ACC112 (cell line): Measurements from ENCODE around the gene SPP1.

Experiments used
- H2AFZ ChIP-seq: fragments of 200-600 bp; sonication (generic); one replicate; pipeline ENCODE4 v1.6.0; 2017; ENCODE audit warnings: antibody characterized with exemption, low read length; ENCODE audit not compliant: unreplicated experiment
- H3K27ac ChIP-seq: fragments of 200-600 bp; sonication (generic); 2 replicates; pipeline ENCODE4 v1.5.1; 2014; ENCODE audit warnings: low read depth, mild to moderate bottlenecking, antibody characterized with exemption, low read length, moderate library complexity
- H3K27me3 ChIP-seq: fragments of 200-600 bp; sonication (generic); 2 replicates; pipeline ENCODE4 v1.6.1; 2014; ENCODE audit warnings: mild to moderate bottlenecking, antibody characterized with exemption, low read length, moderate library complexity, mixed read lengths; ENCODE audit not compliant: insufficient read depth
- H3K36me3 ChIP-seq: fragments of 200-600 bp; sonication (generic); 2 replicates; pipeline ENCODE4 v1.6.1; 2016; ENCODE audit warnings: mild to moderate bottlenecking, antibody characterized with exemption, low read length, moderate library complexity, mixed read lengths; ENCODE audit not compliant: insufficient read depth
- H3K4me1 ChIP-seq: fragments of 200-600 bp; sonication (generic); one replicate; pipeline ENCODE4 v1.6.1; 2016; ENCODE audit warnings: low read length, mixed read lengths; ENCODE audit not compliant: insufficient read depth, unreplicated experiment, control insufficient read depth
- H3K4me3 ChIP-seq: fragments of 200-600 bp; sonication (generic); 2 replicates; pipeline ENCODE4 v1.5.1; 2014; ENCODE audit warnings: mild to moderate bottlenecking, low read depth, low read length
- H3K79me2 ChIP-seq: fragments of 200-600 bp; sonication (generic); one replicate; pipeline ENCODE4 v1.6.0; 2016; ENCODE audit warnings: low read length; ENCODE audit not compliant: control insufficient read depth, unreplicated experiment, insufficient read depth

SPP1 gene

GRCh38 chr4:87953826-87954225 lies 21.7 kb upstream of the SPP1 start:
- no peak overlapping the region for H3K4me3 ChIP-seq
- no peak overlapping the region for H2AFZ ChIP-seq
- H3K27me3 ChIP-seq, result no peaks in the 10 kb centered on the region
- no peaks in the 10 kb centered on the region for H3K79me2 ChIP-seq
- H3K4me1 ChIP-seq, result peaks cover 16% of the 10 kb centered on the region
- no peak overlapping the region for H3K27ac ChIP-seq
- H3K36me3 ChIP-seq, result no peaks in the 10 kb centered on the region

- Histone ChIP-seq H3K4me3 (no peak overlapping the region), H2AFZ (no peak overlapping the region), H3K27ac (no peak overlapping the region)
Observed at GRCh38 chr4:87956501-87956900, 19.0 kb upstream of the SPP1 start.

GRCh38 chr4:87957061-87957460 lies 18.5 kb upstream of the SPP1 start:
- Histone ChIP-seq H2AFZ (no peak overlapping the region), H3K4me3 (no peak overlapping the region), H3K4me1 (peaks cover 3% of the 10 kb centered on the region), H3K79me2 (no peaks in the 10 kb centered on the region), H3K27me3 (no peaks in the 10 kb centered on the region), H3K27ac (no peak overlapping the region), H3K36me3 (no peaks in the 10 kb centered on the region)

More at GRCh38 chr4:87956501-87956900, 19.0 kb upstream of the SPP1 start:
- Histone ChIP-seq H3K36me3 (no peaks in the 10 kb centered on the region), H3K4me1 (no peaks in the 10 kb centered on the region), H3K79me2 (no peaks in the 10 kb centered on the region), H3K27me3 (no peaks in the 10 kb centered on the region)

- Histone ChIP-seq H3K27ac (no peak overlapping the region), H3K4me3 (no peak overlapping the region), H2AFZ (peak overlapping the region; percentile 7), H3K79me2 (no peaks in the 10 kb centered on the region), H3K36me3 (no peaks in the 10 kb centered on the region), H3K27me3 (no peaks in the 10 kb centered on the region), H3K4me1 (peaks cover 13% of the 10 kb centered on the region)
Observed at GRCh38 chr4:87961993-87962392, 13.5 kb upstream of the SPP1 start.

GRCh38 chr4:87962398-87963146 lies 12.9 kb upstream of the SPP1 start:
- Histone ChIP-seq H3K79me2 (no peaks in the 10 kb centered on the region), H3K36me3 (no peaks in the 10 kb centered on the region), H3K27me3 (no peaks in the 10 kb centered on the region), H2AFZ (peak overlapping the region; percentile 7), H3K4me3 (no peak overlapping the region), H3K27ac (no peak overlapping the region), H3K4me1 (peaks cover 13% of the 10 kb centered on the region)

GRCh38 chr4:87965501-87965975 lies 10.0 kb upstream of the SPP1 start:
- H3K27ac ChIP-seq, result no peak overlapping the region
- H3K79me2 ChIP-seq, result no peaks in the 10 kb centered on the region
- peaks cover 13% of the 10 kb centered on the region for H3K4me1 ChIP-seq
- no peak overlapping the region for H3K4me3 ChIP-seq
- H3K27me3 ChIP-seq, result no peaks in the 10 kb centered on the region
- no peaks in the 10 kb centered on the region for H3K36me3 ChIP-seq
- no peak overlapping the region for H2AFZ ChIP-seq

GRCh38 chr4:87966095-87966496 lies 9.4 kb upstream of the SPP1 start:
- H3K4me1 ChIP-seq, result peaks cover 13% of the 10 kb centered on the region
- H2AFZ ChIP-seq, result no peak overlapping the region
- no peaks in the 10 kb centered on the region for H3K36me3 ChIP-seq
- no peaks in the 10 kb centered on the region for H3K79me2 ChIP-seq
- H3K27ac ChIP-seq, result no peak overlapping the region
- no peaks in the 10 kb centered on the region for H3K27me3 ChIP-seq
- no peak overlapping the region for H3K4me3 ChIP-seq

GRCh38 chr4:87967193-87967592 lies 8.3 kb upstream of the SPP1 start:
- Histone ChIP-seq H3K36me3 (no peaks in the 10 kb centered on the region), H3K79me2 (no peaks in the 10 kb centered on the region), H3K27ac (no peak overlapping the region), H3K4me3 (no peak overlapping the region), H3K4me1 (peaks cover 8% of the 10 kb centered on the region), H2AFZ (no peak overlapping the region), H3K27me3 (no peaks in the 10 kb centered on the region)

- no peak overlapping the region for H2AFZ ChIP-seq
- no peak overlapping the region for H3K4me3 ChIP-seq
- no peak overlapping the region for H3K27ac ChIP-seq
- peaks cover 14% of the 10 kb centered on the region for H3K4me1 ChIP-seq
- no peaks in the 10 kb centered on the region for H3K79me2 ChIP-seq
- no peaks in the 10 kb centered on the region for H3K36me3 ChIP-seq
- no peaks in the 10 kb centered on the region for H3K27me3 ChIP-seq
Observed at GRCh38 chr4:87970121-87970520, 5.4 kb upstream of the SPP1 start.

- no peak overlapping the region for H3K4me3 ChIP-seq
- H3K27ac ChIP-seq, result no peak overlapping the region
- H2AFZ ChIP-seq, result peak overlapping the region; percentile 2
- no peaks in the 10 kb centered on the region for H3K36me3 ChIP-seq
- H3K79me2 ChIP-seq, result no peaks in the 10 kb centered on the region
- peaks cover 14% of the 10 kb centered on the region for H3K4me1 ChIP-seq
- H3K27me3 ChIP-seq, result no peaks in the 10 kb centered on the region
Observed at GRCh38 chr4:87971866-87972265, 3.6 kb upstream of the SPP1 start.
